Measurements from ENCODE around the gene CASP9. TPM values are rescaled to one million over a fixed set of nuclear protein-coding genes. Genes with fewer than 3 reads are reported as not detected.
"Not testable (repeated sequence)": the region's sequence is repeated elsewhere in the genome, so short reads cannot be mapped to it uniquely, and the experiment has no call there.

CASP9 gene
- total RNA-seq, 1 donor from 2014 or later, result 6.7 TPM

DNA sequence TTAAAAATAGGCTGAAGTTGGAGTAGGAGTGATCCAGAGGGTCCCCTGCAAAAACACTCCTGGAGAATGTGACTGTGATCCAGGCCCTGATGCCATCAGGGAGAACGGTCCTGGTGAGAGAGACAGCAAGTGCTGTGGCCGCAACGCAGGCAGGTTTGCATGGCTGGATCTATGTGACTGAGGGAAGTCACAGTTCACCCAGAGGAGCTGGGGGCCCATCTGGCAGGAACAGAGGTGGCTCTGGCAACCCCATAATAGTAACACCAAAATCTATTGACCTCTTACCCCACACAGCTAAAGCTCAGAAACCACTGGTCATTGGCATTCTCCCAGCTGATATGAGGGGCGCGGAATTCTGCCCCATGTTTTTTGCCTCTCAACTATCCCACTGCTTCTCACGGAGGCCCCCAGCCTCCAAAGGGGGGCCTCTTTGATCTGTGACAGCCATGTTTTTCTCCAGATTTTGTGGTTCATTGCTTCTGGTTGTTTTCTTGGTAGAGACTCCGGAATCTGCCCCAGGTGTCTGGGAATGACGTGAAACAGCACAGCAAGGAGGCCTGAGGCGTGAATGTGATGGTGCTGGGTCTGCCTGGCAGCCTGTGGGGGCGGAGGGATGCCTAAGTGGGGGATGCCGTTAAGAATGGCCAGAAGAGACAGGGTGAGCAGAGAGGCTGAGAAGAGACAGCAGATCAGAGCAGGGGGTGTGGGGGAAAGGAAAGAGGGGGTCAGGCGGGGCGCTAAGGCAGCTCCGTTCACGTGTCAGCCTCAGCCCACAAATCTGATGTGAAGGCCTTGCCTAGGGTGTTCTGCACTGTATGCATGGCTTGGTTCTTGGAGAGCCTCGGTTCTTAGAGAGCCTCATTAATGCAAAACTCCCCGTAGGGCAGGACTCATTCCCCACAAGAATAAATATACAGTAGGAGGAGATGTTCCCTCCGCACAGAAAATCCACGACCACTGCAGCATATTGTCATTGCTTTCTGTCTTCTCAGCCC, 23.5 kb downstream of the CASP9 start:
- DNase-seq (ENCODE audit: low spot score), result no peak

DNA sequence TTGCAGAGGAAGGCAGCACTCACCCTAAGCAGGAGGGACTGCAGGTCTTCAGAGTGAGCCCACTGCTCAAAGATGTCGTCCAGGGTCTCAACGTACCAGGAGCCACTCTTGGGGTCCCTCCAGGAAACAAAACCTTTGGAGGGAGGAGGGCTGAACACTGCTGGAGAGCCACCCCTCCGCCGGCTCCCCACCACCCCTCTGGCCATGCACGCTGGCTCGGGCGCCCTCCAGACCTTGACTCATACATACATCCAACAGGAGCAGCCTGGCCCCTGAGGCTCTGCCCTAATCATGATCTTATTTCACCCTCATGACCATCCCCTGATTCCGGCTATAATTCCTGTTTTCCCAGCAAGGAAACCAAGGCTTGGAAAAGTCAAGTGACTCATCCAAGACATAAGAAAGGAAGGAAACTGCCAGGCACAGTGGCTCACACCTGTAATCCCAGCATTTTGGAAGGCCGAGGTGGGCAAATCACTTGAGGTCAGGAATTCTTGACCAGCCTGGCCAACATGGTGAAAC, 30.1 kb downstream of the CASP9 start:
- DNase-seq (ENCODE audit: low spot score), result no peak

DNA sequence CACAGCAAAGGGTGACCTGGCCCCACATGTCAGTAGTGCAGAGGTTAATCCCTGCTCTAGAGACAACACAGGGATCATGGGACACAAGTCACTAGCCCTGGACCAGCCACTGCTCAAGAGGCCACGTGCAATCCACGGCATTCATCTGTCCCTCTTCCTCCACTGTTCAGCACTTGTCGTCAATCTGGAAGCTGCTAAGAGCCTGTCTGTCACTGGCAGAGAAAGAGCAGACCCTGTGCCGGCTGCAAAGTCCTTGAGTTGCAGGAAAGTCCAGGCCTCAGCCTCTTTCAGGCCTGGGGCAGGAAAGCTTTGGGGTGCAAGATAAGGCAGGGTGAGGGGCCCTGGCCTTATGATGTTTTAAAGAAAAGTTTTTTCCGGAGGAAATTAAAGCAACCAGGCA, 31.4 kb downstream of the CASP9 start:
- DNase-seq (ENCODE audit: low spot score), result peak; percentile 60

DNA sequence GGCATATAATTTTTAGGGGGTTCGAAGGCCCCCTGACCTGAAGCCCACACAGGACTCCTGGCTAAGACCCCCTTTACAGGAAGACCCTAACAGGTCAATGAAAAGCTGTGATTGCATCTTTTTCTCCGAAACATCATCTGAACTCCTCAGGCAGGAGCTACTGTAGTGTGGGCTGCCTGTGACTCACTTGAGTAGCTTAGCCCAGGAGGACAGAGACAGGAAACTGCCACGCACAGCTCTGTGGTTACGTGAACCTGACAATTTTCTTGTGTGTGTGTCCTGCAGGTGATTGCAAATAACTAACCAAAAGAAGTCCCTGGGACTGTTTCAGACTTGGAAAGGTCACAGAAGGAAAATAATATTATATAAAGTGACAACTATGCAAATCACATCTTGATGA, 33.0 kb downstream of the CASP9 start:
- DNase-seq (ENCODE audit: low spot score), result not testable (repeated sequence)

DNA sequence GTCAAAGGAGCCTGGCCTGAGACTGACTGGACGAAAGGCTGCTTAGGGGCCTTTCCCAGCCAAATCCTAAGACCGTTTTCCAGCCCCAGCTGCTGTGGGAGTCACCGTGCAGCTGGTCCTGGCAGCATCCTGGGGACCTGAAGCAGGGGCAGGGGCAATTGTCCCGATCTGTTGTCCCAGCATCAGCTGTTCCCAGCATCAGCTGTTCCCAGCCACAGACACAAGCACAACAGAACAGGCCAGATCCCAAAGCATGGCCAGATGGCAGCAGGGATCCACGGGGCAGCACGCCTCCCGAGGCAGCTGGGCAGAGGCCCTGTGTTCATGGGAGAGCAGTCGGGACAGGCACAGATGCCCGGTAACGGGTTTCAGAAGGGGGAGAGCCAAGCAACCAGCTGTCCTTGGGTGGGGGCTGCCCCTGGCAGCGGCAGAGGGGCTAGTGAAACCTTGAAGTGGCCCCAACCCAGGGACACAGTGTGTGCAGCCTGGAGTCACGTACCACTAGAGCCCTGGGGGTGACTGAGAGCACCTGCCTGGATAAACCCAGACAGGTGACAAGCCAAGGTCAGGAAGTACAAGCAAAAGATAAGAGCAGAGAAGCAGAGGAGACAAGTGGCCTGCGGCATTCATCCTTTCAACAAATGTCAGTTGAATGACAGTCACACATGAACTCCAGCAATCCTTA, 34.8 kb downstream of the CASP9 start:
- DNase-seq (ENCODE audit: low spot score), result no peak

DNA sequence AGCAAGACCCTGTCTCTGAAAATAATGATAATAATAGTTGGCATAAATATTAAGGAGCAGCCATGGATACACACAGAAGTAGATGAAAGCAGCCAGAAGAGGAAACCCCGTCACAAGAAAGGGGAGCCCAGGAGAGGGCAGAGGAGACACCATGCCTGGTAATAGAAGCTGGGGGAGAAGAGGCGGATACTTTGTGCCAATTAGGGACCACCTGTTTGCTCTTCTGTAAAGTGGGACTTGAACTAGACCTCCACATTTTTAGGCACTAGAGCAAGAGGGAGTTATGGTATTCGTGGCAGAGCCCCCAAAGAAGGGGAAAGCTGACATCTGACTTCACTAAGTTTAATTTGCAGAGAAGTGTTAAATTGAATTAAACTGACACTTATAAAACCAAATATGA, 35.6 kb downstream of the CASP9 start:
- DNase-seq (ENCODE audit: low spot score), result no peak

DNA sequence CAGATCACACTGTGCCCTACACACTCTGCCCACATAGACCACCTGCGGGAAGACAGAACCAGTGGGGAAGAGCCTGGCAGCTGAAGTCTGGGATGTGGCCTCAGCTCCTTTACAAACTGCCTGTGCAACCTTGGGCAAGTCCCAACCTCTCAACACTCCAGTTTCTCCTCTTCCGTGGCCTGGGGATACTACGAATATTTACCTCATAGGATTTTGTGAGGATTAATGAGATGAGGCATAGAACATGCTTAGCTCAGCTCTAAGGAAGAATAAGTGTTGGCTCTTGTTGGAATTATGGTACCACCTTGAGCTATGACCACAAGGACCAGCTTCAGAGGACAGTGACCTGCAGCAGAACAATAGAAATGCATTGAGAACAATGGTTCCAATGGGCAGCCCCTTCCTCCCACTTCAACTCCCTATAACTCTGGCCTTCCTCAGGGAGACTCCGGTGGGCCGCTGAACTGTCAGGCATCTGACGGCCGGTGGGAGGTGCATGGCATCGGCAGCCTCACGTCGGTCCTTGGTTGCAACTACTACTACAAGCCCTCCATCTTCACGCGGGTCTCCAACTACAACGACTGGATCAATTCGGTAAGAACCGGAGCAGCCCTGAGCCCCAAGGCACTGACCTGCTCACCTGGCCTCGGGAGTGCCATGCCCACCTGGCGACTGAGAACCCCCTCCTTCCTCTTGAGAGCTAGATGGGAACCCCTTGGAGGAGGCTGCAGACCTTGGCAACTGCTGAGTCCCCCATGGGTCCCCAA, 37.0 kb downstream of the CASP9 start:
- DNase-seq (ENCODE audit: low spot score), result not testable (repeated sequence)

DNA sequence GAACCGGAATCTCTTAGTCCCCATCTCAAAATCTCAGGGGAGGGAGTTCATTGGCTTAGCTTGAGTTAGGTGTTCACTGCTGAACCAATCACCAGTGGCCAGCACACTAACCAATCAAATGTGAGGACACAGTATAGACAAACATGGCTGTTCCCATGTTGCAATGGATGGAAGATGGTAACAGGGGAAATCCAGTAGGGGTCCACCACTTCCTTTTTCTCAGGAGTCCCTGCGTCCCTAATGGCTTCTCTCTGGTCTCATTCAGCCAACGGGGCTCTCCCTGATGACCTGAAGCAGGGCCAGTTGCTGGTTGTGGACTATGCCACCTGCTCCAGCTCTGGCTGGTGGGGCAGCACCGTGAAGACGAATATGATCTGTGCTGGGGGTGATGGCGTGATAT, 38.4 kb downstream of the CASP9 start:
- DNase-seq (ENCODE audit: low spot score), result no peak

DNA sequence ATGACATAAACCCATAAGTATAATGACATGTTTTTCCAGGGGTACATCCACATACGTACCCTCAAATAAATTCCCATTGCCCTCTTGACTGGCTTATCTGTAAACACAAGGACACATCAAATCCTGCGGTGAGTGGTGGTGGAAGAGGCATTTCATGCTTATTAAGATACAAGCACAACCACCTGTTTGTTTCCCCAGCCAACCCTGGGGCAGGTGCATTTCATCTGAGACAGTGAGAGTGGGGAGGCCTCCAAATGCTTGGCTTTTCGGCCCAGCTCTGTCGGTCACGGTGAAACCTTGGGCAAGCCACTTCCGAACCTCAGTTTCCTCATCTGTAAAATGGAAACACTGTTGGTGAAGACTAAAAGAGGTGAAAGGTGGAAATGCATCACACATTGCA, 39.6 kb downstream of the CASP9 start:
- not testable (repeated sequence) for DNase-seq (ENCODE audit: low spot score)

DNA sequence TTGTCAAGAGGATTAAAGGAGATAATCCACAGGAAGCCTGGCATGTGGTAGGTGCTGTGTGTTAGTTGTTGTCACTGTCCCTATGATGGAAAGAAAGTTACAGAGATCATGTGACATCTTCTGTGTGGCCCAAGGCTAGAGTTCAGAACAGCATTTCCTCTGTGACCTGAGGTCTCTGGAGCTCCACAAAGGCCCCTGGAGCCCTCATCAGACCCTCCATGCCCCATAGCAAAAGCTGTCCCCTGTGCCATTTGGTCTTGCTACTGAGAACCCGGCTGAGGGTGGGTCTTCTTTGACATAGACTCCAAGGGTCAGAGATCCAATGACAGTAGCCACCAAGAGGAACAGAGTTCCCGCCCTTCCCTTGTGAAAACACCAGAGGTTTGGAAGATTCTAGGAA, 40.0 kb downstream of the CASP9 start:
- DNase-seq (ENCODE audit: low spot score), result no peak

DNA sequence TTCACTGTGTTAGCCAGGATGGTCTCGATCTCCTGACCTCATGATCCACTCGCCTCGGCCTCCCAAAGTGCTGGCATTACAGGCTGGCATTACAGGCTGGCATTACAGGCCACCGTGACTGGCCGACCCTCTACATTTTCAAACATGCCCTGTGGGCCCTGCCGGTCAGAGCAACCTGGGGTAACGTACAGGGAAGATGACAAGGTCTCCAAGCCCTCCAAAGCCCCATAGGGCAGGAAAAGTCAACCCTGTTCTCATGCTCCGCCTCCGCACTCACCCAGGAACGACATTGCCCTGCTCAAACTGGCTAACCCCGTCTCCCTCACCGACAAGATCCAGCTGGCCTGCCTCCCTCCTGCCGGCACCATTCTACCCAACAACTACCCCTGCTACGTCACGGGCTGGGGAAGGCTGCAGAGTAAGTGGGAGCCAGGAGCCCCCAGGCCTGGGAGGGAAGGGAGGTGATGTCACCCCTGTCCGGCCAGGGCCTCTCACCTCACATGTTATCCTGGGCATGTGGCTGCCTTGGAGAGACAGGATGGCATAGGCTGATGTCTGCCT, 41.0 kb downstream of the CASP9 start:
- not testable (repeated sequence) for DNase-seq (ENCODE audit: low spot score)

DNA sequence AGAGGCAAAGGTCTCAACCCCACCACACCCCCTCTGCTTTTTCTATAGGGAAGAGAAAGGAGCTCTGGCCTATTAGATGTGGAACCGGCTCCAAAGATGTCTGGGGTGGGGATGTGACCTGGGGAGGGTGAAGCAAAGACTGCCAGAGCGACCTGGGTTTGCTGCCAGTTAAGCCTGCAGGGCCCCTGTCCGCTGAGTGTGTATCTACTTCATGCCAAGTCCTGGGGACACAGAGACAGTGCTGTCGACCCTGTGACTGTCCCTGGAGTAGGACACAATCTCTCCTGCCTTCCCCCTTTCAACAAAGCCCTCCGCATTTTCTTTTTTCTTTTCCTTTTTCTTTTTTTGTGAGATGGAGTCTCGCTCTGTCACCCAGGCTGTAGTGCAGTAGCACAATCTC, 41.6 kb downstream of the CASP9 start:
- DNase-seq (ENCODE audit: low spot score), result not testable (repeated sequence)

DNA sequence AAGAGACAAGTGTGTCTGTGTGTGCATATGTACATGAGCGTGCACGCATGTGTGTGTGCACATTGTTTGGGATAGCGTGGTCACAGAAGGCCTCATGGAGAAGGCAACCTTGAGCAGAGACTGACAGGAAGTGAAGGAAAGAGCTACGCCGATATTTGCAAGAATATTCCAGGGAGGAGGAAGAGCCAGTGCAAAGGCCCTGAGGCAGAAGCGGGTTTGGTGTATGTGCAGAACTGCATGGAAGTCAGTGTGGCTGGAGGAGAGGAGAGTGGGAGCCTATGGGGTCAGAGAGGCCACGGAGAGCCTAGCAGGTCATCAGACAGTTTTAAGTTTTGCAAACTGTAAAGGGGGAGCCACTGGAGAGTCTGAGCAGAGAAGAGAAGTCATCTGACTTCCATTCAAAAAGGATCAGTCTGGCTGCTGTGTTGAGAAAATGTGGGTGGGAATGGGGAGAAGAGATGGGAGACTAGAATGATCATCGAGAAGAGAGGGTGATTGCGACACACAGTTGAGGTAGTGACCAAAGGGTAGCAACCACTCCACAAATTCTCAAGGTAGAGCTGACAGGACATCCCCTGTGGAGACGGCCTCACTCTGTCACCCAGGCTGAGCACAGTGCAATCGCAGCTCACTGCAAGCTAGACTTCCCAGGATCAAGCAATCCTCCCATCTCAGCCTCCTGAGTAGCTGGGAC, 44.2 kb downstream of the CASP9 start:
- no peak for DNase-seq (ENCODE audit: low spot score)

DNA sequence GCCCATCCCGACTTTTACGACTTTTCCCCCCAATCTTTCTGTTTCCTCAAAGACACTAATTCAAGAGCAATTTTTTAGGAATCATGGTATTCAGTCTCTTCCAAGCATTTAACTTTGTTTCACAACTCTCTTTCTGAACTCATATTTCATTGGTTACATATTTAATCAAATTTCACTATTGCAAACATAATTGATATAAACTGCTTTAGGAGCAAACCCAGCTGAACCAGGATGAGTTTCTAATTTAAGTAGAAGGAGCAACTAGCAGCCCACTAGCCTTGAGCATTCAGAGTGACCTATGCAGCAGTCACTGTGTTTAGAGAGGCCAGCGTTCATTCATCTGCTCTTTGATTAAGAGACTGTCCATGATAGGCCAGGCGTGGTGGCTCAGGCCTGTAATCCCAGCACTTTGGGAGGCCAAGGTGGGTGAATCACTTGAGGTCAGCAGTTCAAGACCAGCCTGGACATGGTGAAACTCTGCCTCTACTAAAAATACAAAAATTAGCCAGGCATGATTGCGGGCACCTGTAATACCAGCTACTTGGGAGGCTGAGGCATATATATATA, 46.3 kb downstream of the CASP9 start:
- DNase-seq (ENCODE audit: low spot score), result no peak

DNA sequence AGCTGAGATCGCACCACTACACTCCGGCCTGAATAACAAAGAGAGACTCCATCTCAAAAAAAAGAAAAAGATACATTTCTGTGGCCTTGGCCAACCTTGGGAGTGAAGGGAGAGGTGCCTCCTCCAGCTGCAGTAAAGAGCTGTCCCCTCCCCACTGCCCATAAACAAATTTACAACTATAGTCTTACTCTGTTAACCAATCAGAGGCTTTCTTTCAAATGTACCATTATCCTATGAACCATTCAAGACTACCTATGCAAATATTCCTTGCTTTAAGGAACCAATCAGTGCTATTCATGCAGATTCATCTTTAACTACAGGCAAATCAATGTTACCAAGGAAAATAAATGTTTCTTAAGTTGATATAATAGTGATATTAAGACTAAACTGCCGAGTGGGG, 47.1 kb downstream of the CASP9 start:
- no peak for DNase-seq (ENCODE audit: low spot score)

DNA sequence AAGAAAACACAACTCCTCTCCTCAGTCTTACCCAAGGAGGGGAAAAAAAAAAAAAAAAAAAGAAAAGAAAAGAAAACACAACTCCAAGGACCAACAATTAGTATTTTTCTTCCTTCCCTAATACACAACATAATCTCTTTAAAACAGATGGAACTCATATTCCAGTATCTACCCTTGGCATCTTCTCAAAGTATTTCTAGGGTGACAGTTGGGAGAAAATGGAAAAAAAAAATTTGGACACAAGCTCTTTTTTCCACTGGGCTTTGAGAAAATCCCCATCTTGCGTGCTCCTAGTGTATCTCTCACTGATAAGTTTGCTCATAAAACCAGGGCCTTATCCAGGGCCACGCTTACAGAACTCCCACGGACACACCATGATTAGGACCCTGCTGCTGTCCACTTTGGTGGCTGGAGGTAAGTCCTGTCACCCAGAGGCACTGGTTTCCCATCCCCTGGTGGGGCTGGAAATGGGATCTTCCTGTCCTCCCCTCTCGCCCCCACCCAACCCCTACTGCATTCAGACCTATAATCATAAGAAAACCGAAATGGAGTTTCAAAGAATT, 48.2 kb downstream of the CASP9 start, which contains the start of gene CELA2B:
Gene CELA2B (plus strand): TSS at position 353 of the 563 bp plus-strand sequence. CDS start 22 bp downstream, at position 375.
- DNase-seq (ENCODE audit: low spot score), result peak; percentile 82

DNA sequence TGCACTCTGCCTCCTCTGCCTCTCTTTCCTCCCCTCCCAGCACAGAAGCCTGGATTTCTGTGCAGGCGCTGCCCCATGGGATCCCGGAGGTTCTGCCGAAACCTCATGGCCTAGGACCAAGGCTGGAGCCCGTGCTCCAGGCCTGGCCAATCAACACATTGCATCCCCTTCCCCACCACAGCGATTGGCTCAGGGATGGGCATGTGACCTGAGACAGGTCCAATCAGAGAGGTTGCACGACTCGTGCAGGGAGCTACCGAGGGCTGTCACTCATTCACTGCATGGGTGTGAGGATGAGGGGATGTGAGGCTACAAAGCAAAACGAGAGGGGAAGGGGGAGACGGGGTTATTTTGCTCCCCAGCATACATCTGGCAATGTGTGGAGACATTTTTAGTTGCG, 51.4 kb downstream of the CASP9 start:
- no peak for DNase-seq (ENCODE audit: low spot score)

DNA sequence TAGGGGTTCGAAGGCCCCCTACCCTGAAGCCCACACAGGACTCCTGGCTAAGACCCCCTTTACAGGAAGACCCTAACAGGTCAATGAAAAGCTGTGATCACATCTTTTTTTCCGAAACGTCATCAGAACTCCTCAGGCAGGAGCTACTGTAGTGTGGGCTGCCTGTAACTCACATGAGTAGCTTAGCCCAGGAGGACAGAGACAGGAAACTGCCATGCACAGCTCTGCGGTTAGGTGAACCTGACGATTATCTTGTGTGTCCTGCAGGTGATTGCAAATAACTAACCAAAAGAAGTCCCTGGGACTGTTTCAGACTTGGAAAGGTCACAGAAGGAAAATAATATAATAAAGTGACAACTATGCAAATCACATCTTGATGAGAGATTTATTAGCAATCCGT, 52.3 kb downstream of the CASP9 start:
- not testable (repeated sequence) for DNase-seq (ENCODE audit: low spot score)

DNA sequence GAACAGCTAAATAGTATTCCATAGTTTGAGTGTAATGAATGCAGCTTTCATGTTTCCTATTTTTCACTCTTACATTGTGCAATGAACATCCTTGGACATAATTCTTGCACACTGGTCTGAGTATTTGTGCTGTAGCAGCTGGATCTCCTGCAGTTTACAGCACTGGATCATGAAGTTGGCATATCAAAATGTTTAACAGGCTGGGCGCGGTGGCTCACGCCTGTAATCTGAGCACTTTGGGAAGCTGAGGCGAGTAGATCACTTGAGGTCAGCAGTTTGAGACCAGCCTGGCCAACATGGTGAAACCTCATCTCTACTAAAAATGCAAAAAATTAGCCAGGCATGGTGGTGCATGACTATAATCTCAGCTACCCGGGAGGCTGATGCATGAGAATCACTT, 52.9 kb downstream of the CASP9 start:
- DNase-seq (ENCODE audit: low spot score), result not testable (repeated sequence)

Data from umbilical cord (tissue), 2 donors.